K562 (cell line): Measurements from ENCODE around the gene HOXB8. TPM values are rescaled to one million over a fixed set of nuclear protein-coding genes. Genes with fewer than 3 reads are reported as not detected.

Source experiments
- ATF1 ChIP-seq, 2 experiments: fragments of 450-650 bp in 1 of 2; IDR thresholded peaks; 2 replicates each; pipeline ENCODE4 v1.6.1; 2016; ENCODE audit warnings: missing compliant biosample characterization in 1 of 2, missing genetic modification characterization in 1 of 2
- BCOR ChIP-seq: fragments of 450-650 bp; IDR thresholded peaks from 2 replicates; pipeline ENCODE4 v1.6.1; 2016
- BRD9 ChIP-seq: fragments of 450-650 bp; IDR thresholded peaks from 2 replicates; pipeline ENCODE4 v1.6.1; 2018; ENCODE audit warnings: low read depth; ENCODE audit not compliant: partially characterized antibody
- CBX1 ChIP-seq: sonication (generic); IDR thresholded peaks from 2 replicates; pipeline ENCODE4 v1.6.1; 2016; ENCODE audit warnings: antibody characterized with exemption, low read depth, mild to moderate bottlenecking
- CXXC5 ChIP-seq: fragments of 250-450 bp; sonication (Bioruptor Pico); IDR thresholded peaks from 2 replicates; pipeline ENCODE4 v1.8.0; 2022; ENCODE audit warnings: inconsistent platforms, mild to moderate bottlenecking, moderate library complexity
- ETS1 ChIP-seq: conservative IDR thresholded peaks from 2 replicates; pipeline ENCODE4 v1.6.1; 2011; ENCODE audit warnings: low read depth, mild to moderate bottlenecking, low read length; ENCODE audit not compliant: control insufficient read depth
- KHSRP ChIP-seq: fragments of 450-650 bp; IDR thresholded peaks from 2 replicates; pipeline ENCODE4 v1.6.1; 2017
- MAZ ChIP-seq, 2 experiments: fragments of 450-650 bp in 1 of 2; sonication (generic) in 1 of 2; formaldehyde crosslinking; IDR thresholded peaks in 1 of 2; conservative IDR thresholded peaks in 1 of 2; 2 replicates each; pipeline versions ENCODE4 v1.4.0 to v1.5.0; 2020; ENCODE audit warnings: mild to moderate bottlenecking in 1 of 2, missing genetic modification reagents in 1 of 2
- PCBP1 ChIP-seq: fragments of 200-400 bp; formaldehyde crosslinking; IDR thresholded peaks from 2 replicates; pipeline ENCODE4 v1.6.1; 2018; ENCODE audit warnings: mild to moderate bottlenecking, low read depth, low read length; ENCODE audit not compliant: poor library complexity, severe bottlenecking
- SMAD4 ChIP-seq: fragments of 250-450 bp; sonication (Bioruptor Pico); conservative IDR thresholded peaks from 2 replicates; pipeline ENCODE4 v1.8.0; 2021; ENCODE audit warnings: inconsistent platforms, mild to moderate bottlenecking, moderate library complexity
- SP2 ChIP-seq: IDR thresholded peaks from 2 replicates; pipeline ENCODE4 v1.6.1; 2011; ENCODE audit warnings: mild to moderate bottlenecking, low read depth, low read length, moderate library complexity; ENCODE audit not compliant: poor library complexity, severe bottlenecking; ENCODE audit errors: extremely low read depth
- TRIM24 ChIP-seq, 2 experiments: fragments of 450-650 bp; IDR thresholded peaks; 2 replicates each; pipeline ENCODE4 v1.6.1; 2016
- ZBTB7A ChIP-seq: IDR thresholded peaks from 2 replicates; pipeline ENCODE4 v1.6.1; 2011; ENCODE audit warnings: low read depth, mild to moderate bottlenecking, low read length, moderate library complexity, borderline replicate concordance; ENCODE audit not compliant: control insufficient read depth
- ZNF347 ChIP-seq: fragments of 450-650 bp; formaldehyde crosslinking; IDR thresholded peaks from 2 replicates; pipeline ENCODE4 v1.4.0; 2020; ENCODE audit warnings: low read depth, mild to moderate bottlenecking, moderate library complexity
- ZNF449 ChIP-seq: fragments of 250-450 bp; sonication (Bioruptor Pico); IDR thresholded peaks from 2 replicates; pipeline ENCODE4 v1.8.0; 2022; ENCODE audit warnings: moderate library complexity, mild to moderate bottlenecking, inconsistent platforms
- ZNF561 ChIP-seq: fragments of 450-650 bp; formaldehyde crosslinking; conservative IDR thresholded peaks from 2 replicates; pipeline ENCODE4 v1.4.0; 2020; ENCODE audit warnings: mild to moderate bottlenecking, moderate library complexity
- ZNF764 ChIP-seq: fragments of 250-450 bp; sonication (Bioruptor Pico); IDR thresholded peaks from 2 replicates; pipeline ENCODE4 v1.4.0; 2020; ENCODE audit warnings: low read depth, mild to moderate bottlenecking, moderate library complexity
- polyA plus RNA-seq, 8 experiments: library from polyadenylated mRNA; depleted of rRNA in 4 of 8; stranded (reverse) in 5 of 8; unstranded in 3 of 8; fragments of >200 nt; fragmentation: Nextera tagmentation in 2 of 8; fragmentation: Illumina TruSeq in 1 of 8; extraction: Ambion mirVana in 2 of 8; extraction: Trizol in 1 of 8; gene quantifications; 2 replicates each; pipeline versions ENCODE4 v1.2.1 to v1.2.3, GENCODE V29; 2011 to 2014; ENCODE audit warnings: inconsistent platforms in 1 of 8, missing spikeins in 1 of 8
- total RNA-seq, 7 experiments: library from RNA; depleted of rRNA in 6 of 7; stranded (reverse); fragments of >200 nt in 6 of 7; fragmentation: Illumina TruSeq in 2 of 7; extraction: Trizol in 2 of 7; gene quantifications; 2 replicates each; pipeline versions ENCODE4 v1.2.1 to v1.2.3, GENCODE V29; 2011 to 2021; ENCODE audit warnings: low replicate concordance in 1 of 7
- TF ChIP-seq, protein P1 (sequence below): IDR thresholded peaks from 3 replicates; pipeline ENCODE4 v1.6.1; 2011; ENCODE audit warnings: borderline replicate concordance, mild to moderate bottlenecking; ENCODE audit not compliant: insufficient read length, insufficient read depth
- TF ChIP-seq, protein P2 (sequence below): sonication (generic); formaldehyde crosslinking; IDR thresholded peaks from 2 replicates; pipeline ENCODE4 v1.8.0; 2022; ENCODE audit warnings: mild to moderate bottlenecking, missing genetic modification reagents

HOXB8 gene
- total and polyA plus RNA-seq, 9 of the 15 experiments (the other 6 are each of a cell fraction or from before 2014, with no cell fraction given), result 0.52 to 23.8 (median 3.6) TPM

DNA sequence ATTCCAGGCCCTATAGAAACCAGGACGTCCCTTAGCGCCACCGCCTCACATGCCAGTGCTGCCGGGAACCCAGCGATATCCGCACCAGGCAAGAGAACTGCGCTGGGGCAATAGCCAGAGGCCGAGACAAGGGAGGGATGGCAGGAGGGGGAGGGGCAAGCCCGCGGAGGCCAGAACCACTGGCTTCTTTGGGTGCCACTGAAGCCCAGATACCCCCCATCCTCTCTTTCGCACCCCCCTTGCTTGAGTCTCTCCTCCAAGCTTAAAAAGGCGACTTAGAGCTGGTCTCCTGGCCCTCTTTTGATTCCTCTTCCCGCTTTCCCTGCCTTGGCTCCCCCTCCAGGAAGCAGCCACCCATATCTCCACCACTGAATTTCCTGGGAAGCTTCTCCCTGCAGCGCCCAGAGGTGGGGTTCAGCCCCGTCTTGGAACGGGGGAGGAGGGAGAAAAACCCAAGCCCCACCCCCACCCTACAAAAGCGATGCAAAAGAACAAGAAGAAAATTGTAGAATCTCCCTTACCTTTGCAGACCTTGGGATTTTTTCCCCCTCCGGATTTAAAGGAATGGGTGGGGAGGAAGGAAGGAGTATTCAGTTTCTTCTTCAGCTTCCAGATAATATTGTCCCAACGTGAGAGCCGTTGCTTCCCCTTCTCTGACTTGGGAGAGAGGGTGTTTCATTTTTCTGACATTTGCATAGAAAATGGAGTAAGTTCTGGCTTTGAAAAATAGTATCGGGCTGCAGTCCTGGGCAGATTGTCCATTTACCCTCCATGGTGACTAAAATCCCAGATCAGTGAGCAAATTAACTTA is 10.9 kb downstream of the HOXB8 start (continued):
- TF ChIP-seq ZNF347 (CRISPR knock-in tag), result no peak
- TF ChIP-seq ATF1 (CRISPR knock-in tag; IDR thresholded peaks at IDR 0.05), result no peak
- no peak for TF ChIP-seq ATF1 (tag; IDR thresholded peaks at IDR 0.05)
- TF ChIP-seq, protein P1, sequence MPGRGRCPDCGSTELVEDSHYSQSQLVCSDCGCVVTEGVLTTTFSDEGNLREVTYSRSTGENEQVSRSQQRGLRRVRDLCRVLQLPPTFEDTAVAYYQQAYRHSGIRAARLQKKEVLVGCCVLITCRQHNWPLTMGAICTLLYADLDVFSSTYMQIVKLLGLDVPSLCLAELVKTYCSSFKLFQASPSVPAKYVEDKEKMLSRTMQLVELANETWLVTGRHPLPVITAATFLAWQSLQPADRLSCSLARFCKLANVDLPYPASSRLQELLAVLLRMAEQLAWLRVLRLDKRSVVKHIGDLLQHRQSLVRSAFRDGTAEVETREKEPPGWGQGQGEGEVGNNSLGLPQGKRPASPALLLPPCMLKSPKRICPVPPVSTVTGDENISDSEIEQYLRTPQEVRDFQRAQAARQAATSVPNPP, result no peak
- no peak for TF ChIP-seq BRD9
- TF ChIP-seq MAZ (CRISPR knock-in tag; conservative IDR thresholded peaks at IDR 0.05 in 1 of 2, IDR thresholded peaks at IDR 0.05 in 1 of 2), result peak; percentile 43 to 46; a peak in 2 of 4 replicates
- TF ChIP-seq ZNF449 (CRISPR knock-in tag), result no peak
- no peak for TF ChIP-seq TRIM24 (IDR thresholded peaks at IDR 0.05)
- no peak for TF ChIP-seq SMAD4
- no peak for TF ChIP-seq CBX1
- TF ChIP-seq, protein P2, sequence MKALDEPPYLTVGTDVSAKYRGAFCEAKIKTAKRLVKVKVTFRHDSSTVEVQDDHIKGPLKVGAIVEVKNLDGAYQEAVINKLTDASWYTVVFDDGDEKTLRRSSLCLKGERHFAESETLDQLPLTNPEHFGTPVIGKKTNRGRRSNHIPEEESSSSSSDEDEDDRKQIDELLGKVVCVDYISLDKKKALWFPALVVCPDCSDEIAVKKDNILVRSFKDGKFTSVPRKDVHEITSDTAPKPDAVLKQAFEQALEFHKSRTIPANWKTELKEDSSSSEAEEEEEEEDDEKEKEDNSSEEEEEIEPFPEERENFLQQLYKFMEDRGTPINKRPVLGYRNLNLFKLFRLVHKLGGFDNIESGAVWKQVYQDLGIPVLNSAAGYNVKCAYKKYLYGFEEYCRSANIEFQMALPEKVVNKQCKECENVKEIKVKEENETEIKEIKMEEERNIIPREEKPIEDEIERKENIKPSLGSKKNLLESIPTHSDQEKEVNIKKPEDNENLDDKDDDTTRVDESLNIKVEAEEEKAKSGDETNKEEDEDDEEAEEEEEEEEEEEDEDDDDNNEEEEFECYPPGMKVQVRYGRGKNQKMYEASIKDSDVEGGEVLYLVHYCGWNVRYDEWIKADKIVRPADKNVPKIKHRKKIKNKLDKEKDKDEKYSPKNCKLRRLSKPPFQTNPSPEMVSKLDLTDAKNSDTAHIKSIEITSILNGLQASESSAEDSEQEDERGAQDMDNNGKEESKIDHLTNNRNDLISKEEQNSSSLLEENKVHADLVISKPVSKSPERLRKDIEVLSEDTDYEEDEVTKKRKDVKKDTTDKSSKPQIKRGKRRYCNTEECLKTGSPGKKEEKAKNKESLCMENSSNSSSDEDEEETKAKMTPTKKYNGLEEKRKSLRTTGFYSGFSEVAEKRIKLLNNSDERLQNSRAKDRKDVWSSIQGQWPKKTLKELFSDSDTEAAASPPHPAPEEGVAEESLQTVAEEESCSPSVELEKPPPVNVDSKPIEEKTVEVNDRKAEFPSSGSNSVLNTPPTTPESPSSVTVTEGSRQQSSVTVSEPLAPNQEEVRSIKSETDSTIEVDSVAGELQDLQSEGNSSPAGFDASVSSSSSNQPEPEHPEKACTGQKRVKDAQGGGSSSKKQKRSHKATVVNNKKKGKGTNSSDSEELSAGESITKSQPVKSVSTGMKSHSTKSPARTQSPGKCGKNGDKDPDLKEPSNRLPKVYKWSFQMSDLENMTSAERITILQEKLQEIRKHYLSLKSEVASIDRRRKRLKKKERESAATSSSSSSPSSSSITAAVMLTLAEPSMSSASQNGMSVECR (CRISPR knock-in tag), result no peak; the same call in 1 of the 2 replicates
- no peak for TF ChIP-seq PCBP1
- no peak for TF ChIP-seq ZNF764
- no peak for TF ChIP-seq KHSRP
- TF ChIP-seq ZBTB7A, result 0 out of 2 replicates have a peak, but pooled peaks have one; percentile 31
- no peak for TF ChIP-seq ETS1
- TF ChIP-seq BCOR, result no peak
- no peak; the same call in 1 of the 2 replicates for TF ChIP-seq CXXC5 (CRISPR knock-in tag)
- no peak for TF ChIP-seq ZNF561
- TF ChIP-seq SP2, result no peak
